SU-DHL-6 (cell line): Measurements from ENCODE around the gene FEM1B.

Experiments
- H2AFZ ChIP-seq: fragments of 200-600 bp; sonication (generic); 2 replicates; pipeline ENCODE4 v1.6.1; 2014; ENCODE audit warnings: low read depth, mild to moderate bottlenecking, moderate library complexity, mixed read lengths, antibody characterized with exemption, low read length; ENCODE audit not compliant: severe bottlenecking
- H3F3A ChIP-seq: fragments of 200-600 bp; shearing (Covaris generic); 2 replicates; pipeline ENCODE4 v1.6.0; 2016; ENCODE audit warnings: antibody characterized with exemption, mild to moderate bottlenecking; ENCODE audit not compliant: insufficient read depth
- H3K27ac ChIP-seq: fragments of 200-600 bp; sonication (generic); 2 replicates; pipeline ENCODE4 v1.5.1; 2016; ENCODE audit warnings: low read depth, mild to moderate bottlenecking, low read length, moderate library complexity, mixed read lengths
- H3K27me3 ChIP-seq: fragments of 200-600 bp; sonication (generic), shearing (Covaris generic); 2 replicates; pipeline ENCODE4 v1.6.0; 2014; ENCODE audit warnings: mild to moderate bottlenecking, low read length
- H3K36me3 ChIP-seq: fragments of 200-600 bp; sonication (generic); 2 replicates; pipeline ENCODE4 v1.6.1; 2014; ENCODE audit warnings: mild to moderate bottlenecking, low read length, mixed read lengths
- H3K4me2 ChIP-seq: fragments of 300-600, 200-600 bp; shearing (Covaris generic), sonication (generic); 2 replicates; pipeline ENCODE4 v1.6.0; 2014; ENCODE audit warnings: low read length, low read depth, mild to moderate bottlenecking; ENCODE audit not compliant: poor library complexity, severe bottlenecking
- H3K4me3 ChIP-seq: fragments of 200-600 bp; sonication (generic); 2 replicates; pipeline ENCODE4 v1.5.1; 2014; ENCODE audit warnings: antibody characterized with exemption, low read length, mild to moderate bottlenecking, mixed read lengths; ENCODE audit not compliant: insufficient read depth, poor library complexity, severe bottlenecking
- H3K79me2 ChIP-seq: fragments of 200-600 bp; sonication (generic); 2 replicates; pipeline ENCODE4 v1.6.1; 2014; ENCODE audit warnings: mild to moderate bottlenecking, low read length, moderate library complexity; ENCODE audit not compliant: insufficient read depth
- H3K9ac ChIP-seq: fragments of 200-600 bp; sonication (generic); 2 replicates; pipeline ENCODE4 v1.7.0; 2014; ENCODE audit warnings: mild to moderate bottlenecking, low read length
- H3K9me2 ChIP-seq: fragments of 200-600 bp; sonication (generic); replicated peaks from 2 replicates; pipeline ENCODE4 v1.6.1; 2014; ENCODE audit warnings: low read length; ENCODE audit not compliant: insufficient read depth
- H3K9me3 ChIP-seq: fragments of 200-600 bp; sonication (generic); 2 replicates; pipeline ENCODE4 v1.6.1; 2014; ENCODE audit warnings: low read length, mixed read lengths; ENCODE audit not compliant: insufficient read depth
- H4K20me1 ChIP-seq: fragments of 200-600 bp; sonication (generic); 2 replicates; pipeline ENCODE4 v1.6.1; 2014; ENCODE audit warnings: low read depth, mild to moderate bottlenecking, antibody characterized with exemption, low read length, moderate library complexity, mixed read lengths
- CTCF ChIP-seq: fragments of 200-600 bp; sonication (generic); IDR thresholded peaks from one replicate; pipeline ENCODE4 v1.5.1; 2017; ENCODE audit warnings: antibody characterized with exemption, mild to moderate bottlenecking, low read length, moderate library complexity; ENCODE audit not compliant: insufficient read depth, poor library complexity, severe bottlenecking
- EZH2phosphoT487 ChIP-seq: fragments of 200-600 bp; sonication (generic), shearing (Covaris generic); conservative IDR thresholded peaks from 2 replicates; pipeline ENCODE4 v1.6.1; 2018; ENCODE audit warnings: mild to moderate bottlenecking, antibody characterized with exemption, low read length, moderate library complexity, mixed read lengths

The FEM1B gene

DNA sequence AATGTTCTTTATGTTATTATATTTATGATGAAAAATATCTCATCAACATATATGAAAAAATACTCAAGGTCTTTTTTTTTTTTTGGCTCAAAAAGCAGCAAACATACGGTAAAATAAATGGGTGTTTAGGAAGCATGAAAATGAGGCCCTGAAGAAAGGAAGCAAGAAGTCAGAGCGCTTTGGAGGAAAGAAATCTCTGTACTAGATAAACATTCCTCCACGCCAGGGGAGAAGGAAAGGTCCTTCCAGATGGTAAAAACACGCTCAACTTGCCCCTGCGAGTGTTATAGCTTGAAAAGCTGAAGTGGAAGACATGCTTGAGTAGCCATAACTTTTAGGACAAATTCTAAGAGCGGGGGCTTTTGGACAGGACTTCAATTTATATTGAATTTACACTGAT lies 52.9 kb downstream of the FEM1B start:
- Histone ChIP-seq H3K36me3 (no peaks in the 10 kb centered on the region), H3K4me3 (no peak overlapping the region), H3K9ac (no peak overlapping the region), H3K9me2 (no peaks in the 10 kb centered on the region), H3K27me3 (no peaks in the 10 kb centered on the region), H3F3A (no peaks in the 10 kb centered on the region), H3K4me2 (no peak overlapping the region), H3K79me2 (no peaks in the 10 kb centered on the region), H4K20me1 (no peaks in the 10 kb centered on the region), H3K27ac (no peak overlapping the region), H2AFZ (no peak overlapping the region), H3K9me3 (no peaks in the 10 kb centered on the region)
- TF ChIP-seq CTCF (no peak), EZH2phosphoT487 (no peak)

- Histone ChIP-seq H3K9me3 (no peaks in the 10 kb centered on the region), H3K27ac (no peak overlapping the region), H3K4me3 (no peak overlapping the region), H3F3A (no peaks in the 10 kb centered on the region), H2AFZ (no peak overlapping the region), H3K27me3 (no peaks in the 10 kb centered on the region), H3K4me2 (no peak overlapping the region), H3K36me3 (no peaks in the 10 kb centered on the region), H3K9me2 (no peaks in the 10 kb centered on the region), H3K9ac (no peak overlapping the region), H4K20me1 (no peaks in the 10 kb centered on the region), H3K79me2 (no peaks in the 10 kb centered on the region)
- TF ChIP-seq CTCF (no peak), EZH2phosphoT487 (no peak)
These were observed 53.4 kb downstream of the FEM1B start for GRCh38 chr15:68330901-68331300.

DNA sequence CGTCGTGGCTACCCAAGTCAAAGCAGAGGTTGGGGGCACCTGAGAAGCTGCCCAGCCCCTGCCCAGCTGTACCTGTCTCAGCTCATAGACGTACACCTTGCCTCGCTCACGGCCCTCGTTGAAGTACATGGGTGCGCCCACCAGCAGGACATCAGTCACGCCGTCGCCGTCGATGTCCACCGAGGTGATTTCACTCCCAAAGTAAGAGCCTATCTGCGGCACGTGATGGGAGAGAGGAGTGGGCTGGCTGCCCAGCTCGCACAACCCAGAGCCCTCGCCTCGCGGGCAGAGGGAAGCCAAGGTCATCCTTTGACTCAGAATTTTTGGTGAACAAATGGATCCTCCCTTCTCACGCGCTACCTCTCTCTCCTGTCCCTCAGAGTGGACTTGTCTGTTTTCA lies 54.7 kb downstream of the FEM1B start:
- no peak overlapping the region for H3K9ac ChIP-seq
- H2AFZ ChIP-seq, result no peak overlapping the region
- H3K9me2 ChIP-seq, result no peaks in the 10 kb centered on the region
- no peak overlapping the region for H3K4me3 ChIP-seq
- no peaks in the 10 kb centered on the region for H3F3A ChIP-seq
- H3K4me2 ChIP-seq, result no peak overlapping the region
- no peaks in the 10 kb centered on the region for H3K9me3 ChIP-seq
- TF ChIP-seq CTCF (no peak), EZH2phosphoT487 (no peak)
- no peaks in the 10 kb centered on the region for H3K27me3 ChIP-seq
- H3K79me2 ChIP-seq, result no peaks in the 10 kb centered on the region
- H3K27ac ChIP-seq, result no peak overlapping the region
- H3K36me3 ChIP-seq, result no peaks in the 10 kb centered on the region
- no peaks in the 10 kb centered on the region for H4K20me1 ChIP-seq
